Astrocyte (in vitro differentiated cells and primary cell): Measurements from ENCODE around the gene NDFIP2. TPM values are rescaled to one million over a fixed set of nuclear protein-coding genes. Genes with fewer than 3 reads are reported as not detected.

Source experiments
- DNase-seq: peaks from one replicate; pipeline ENCODE4 v3.0.0-alpha.2; 2010; ENCODE audit warnings: low read depth
- FAIRE-seq: peaks from 2 replicates; lab custom pipeline; 2011; peaks lifted over from hg19 to GRCh38; lab: Jason Lieb, UNC
- H2AFZ ChIP-seq: 2 replicates; pipeline ENCODE4 v1.6.0; 2012; ENCODE audit warnings: low read depth, low read length, inconsistent platforms
- H3K27ac ChIP-seq: 2 replicates; pipeline ENCODE4 v1.5.1; 2011; ENCODE audit warnings: low read depth, low read length, inconsistent platforms
- H3K27me3 ChIP-seq: 2 replicates; pipeline ENCODE4 v1.6.0; 2011; ENCODE audit warnings: low read length, inconsistent platforms; ENCODE audit not compliant: insufficient read depth
- H3K36me3 ChIP-seq: 2 replicates; pipeline ENCODE4 v1.5.1; 2011; ENCODE audit warnings: low read length, inconsistent platforms; ENCODE audit not compliant: insufficient read depth
- H3K4me1 ChIP-seq: 2 replicates; pipeline ENCODE4 v1.5.1; 2011; ENCODE audit warnings: low read length, inconsistent platforms; ENCODE audit not compliant: insufficient read depth
- H3K4me2 ChIP-seq: 2 replicates; pipeline ENCODE4 v1.6.0; 2012; ENCODE audit warnings: low read length, inconsistent platforms
- H3K4me3 ChIP-seq: 2 replicates; pipeline ENCODE4 v1.5.1; 2011; ENCODE audit warnings: low read depth, mild to moderate bottlenecking, low read length, inconsistent platforms; ENCODE audit not compliant: insufficient read depth
- H3K79me2 ChIP-seq: 2 replicates; pipeline ENCODE4 v1.6.0; 2012; ENCODE audit warnings: mild to moderate bottlenecking, low read length, inconsistent platforms; ENCODE audit not compliant: insufficient read depth
- H3K9ac ChIP-seq: 2 replicates; pipeline ENCODE4 v1.6.0; 2012; ENCODE audit warnings: mild to moderate bottlenecking, low read length, inconsistent platforms
- H3K9me3 ChIP-seq: 2 replicates; pipeline ENCODE4 v1.5.1; 2012; ENCODE audit warnings: low read depth, mild to moderate bottlenecking, low read length, inconsistent platforms; ENCODE audit not compliant: insufficient read depth
- H4K20me1 ChIP-seq: 2 replicates; pipeline ENCODE4 v1.6.0; 2012; ENCODE audit warnings: low read length, inconsistent platforms; ENCODE audit not compliant: insufficient read depth
- H3K27ac Mint-ChIP-seq: one replicate; pipeline ENCODE4 v1.8.0; 2021; ENCODE audit warnings: mild to moderate bottlenecking, mixed read lengths; ENCODE audit not compliant: unreplicated experiment
- H3K27me3 Mint-ChIP-seq: one replicate; pipeline ENCODE4 v1.8.0; 2021; ENCODE audit warnings: low read depth, mixed read lengths; ENCODE audit not compliant: unreplicated experiment
- H3K36me3 Mint-ChIP-seq: one replicate; pipeline ENCODE4 v1.8.0; 2021; ENCODE audit warnings: low read depth, mixed read lengths; ENCODE audit not compliant: unreplicated experiment
- H3K4me1 Mint-ChIP-seq: one replicate; pipeline ENCODE4 v1.8.0; 2021; ENCODE audit warnings: low read depth, mixed read lengths; ENCODE audit not compliant: unreplicated experiment
- H3K4me3 Mint-ChIP-seq: one replicate; pipeline ENCODE4 v1.8.0; 2021; ENCODE audit warnings: mild to moderate bottlenecking, moderate library complexity, mixed read lengths; ENCODE audit not compliant: unreplicated experiment
- H3K9me3 Mint-ChIP-seq: one replicate; pipeline ENCODE4 v1.8.0; 2021; ENCODE audit warnings: mild to moderate bottlenecking, mixed read lengths; ENCODE audit not compliant: unreplicated experiment
- EZH2 ChIP-seq: IDR thresholded peaks from 2 replicates; pipeline ENCODE4 v1.6.1; 2012; ENCODE audit warnings: mild to moderate bottlenecking, low read length, inconsistent platforms; ENCODE audit not compliant: insufficient read depth
- total RNA-seq: library from RNA; stranded (reverse); gene quantifications from 2 replicates; pipeline ENCODE4 v1.2.1, GENCODE V29; 2021
- TF ChIP-seq, protein P1 (sequence below): IDR thresholded peaks from 2 replicates; pipeline ENCODE4 v1.5.1; 2011; ENCODE audit warnings: low read depth, mild to moderate bottlenecking, inconsistent platforms, low read length, moderate library complexity; ENCODE audit not compliant: insufficient read depth

The NDFIP2 gene
- total RNA-seq, 1 donor from 2014 or later = 90.5 TPM

- Mint-ChIP-seq H3K4me1 (peaks cover under 1% of the 10 kb centered on the region), H3K27ac (no peak overlapping the region), H3K36me3 (peaks cover 3% of the 10 kb centered on the region), H3K9me3 (no peaks in the 10 kb centered on the region), H3K27me3 (no peaks in the 10 kb centered on the region), H3K4me3 (no peak overlapping the region)
- Histone ChIP-seq H3K79me2 (no peaks in the 10 kb centered on the region), H3K4me3 (no peak overlapping the region), H3K27me3 (no peaks in the 10 kb centered on the region), H3K9ac (no peak overlapping the region), H4K20me1 (peaks cover under 1% of the 10 kb centered on the region), H3K27ac (no peak overlapping the region), H3K4me1 (no peaks in the 10 kb centered on the region), H3K4me2 (no peak overlapping the region), H3K36me3 (no peaks in the 10 kb centered on the region), H2AFZ (no peak overlapping the region), H3K9me3 (no peaks in the 10 kb centered on the region)
- DNase-seq (no peak), FAIRE-seq (no peak)
- TF ChIP-seq EZH2 = no peak
Measured at GRCh38 chr13:79540504-79540903, 59.5 kb downstream of the NDFIP2 start.

DNA sequence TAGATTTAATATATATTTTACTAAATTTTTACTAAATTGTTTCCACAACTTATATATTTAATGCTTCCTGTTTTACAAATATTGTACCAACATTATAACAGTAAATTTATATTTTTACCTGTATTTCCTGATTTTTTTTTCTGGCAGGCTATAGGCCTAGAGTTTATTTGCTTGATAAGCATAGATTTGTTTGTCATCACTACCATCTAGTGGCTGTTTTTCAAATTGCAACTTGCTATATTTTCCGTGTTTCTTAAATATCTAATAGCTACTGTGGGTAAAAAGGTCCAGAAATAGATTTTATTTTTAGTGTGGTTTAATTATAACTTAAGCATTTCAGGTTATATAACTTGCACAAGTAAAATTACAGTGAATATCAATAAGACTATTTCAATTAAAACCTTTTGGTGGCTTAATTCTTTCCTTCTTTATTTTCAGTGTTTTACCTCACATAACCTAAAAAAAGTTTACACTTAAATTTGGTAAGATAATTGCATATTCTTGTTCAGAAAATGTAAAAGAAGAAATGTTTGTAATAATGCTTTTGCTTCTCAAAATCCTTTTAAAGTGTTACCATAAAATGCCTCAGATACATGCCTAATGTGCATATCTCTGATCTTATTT is 60.6 kb downstream of the NDFIP2 start:
- no peak overlapping the region for H3K9ac ChIP-seq
- no peaks in the 10 kb centered on the region for H3K9me3 ChIP-seq
- H3K27me3 Mint-ChIP-seq = no peaks in the 10 kb centered on the region
- no peaks in the 10 kb centered on the region for H4K20me1 ChIP-seq
- H3K27ac Mint-ChIP-seq = no peak overlapping the region
- peak; percentile 49 for FAIRE-seq
- no peaks in the 10 kb centered on the region for H3K4me1 ChIP-seq
- no peaks in the 10 kb centered on the region for H3K4me1 Mint-ChIP-seq
- peak; percentile 36 for DNase-seq
- H3K36me3 ChIP-seq = no peaks in the 10 kb centered on the region
- no peak overlapping the region for H3K4me2 ChIP-seq
- H3K79me2 ChIP-seq = no peaks in the 10 kb centered on the region
- H3K4me3 ChIP-seq = no peak overlapping the region
- no peak overlapping the region for H3K4me3 Mint-ChIP-seq
- peaks cover 3% of the 10 kb centered on the region for H3K36me3 Mint-ChIP-seq
- H2AFZ ChIP-seq = no peak overlapping the region
- H3K27me3 ChIP-seq = no peaks in the 10 kb centered on the region
- H3K27ac ChIP-seq = no peak overlapping the region
- H3K9me3 Mint-ChIP-seq = no peaks in the 10 kb centered on the region
- TF ChIP-seq, protein P1, sequence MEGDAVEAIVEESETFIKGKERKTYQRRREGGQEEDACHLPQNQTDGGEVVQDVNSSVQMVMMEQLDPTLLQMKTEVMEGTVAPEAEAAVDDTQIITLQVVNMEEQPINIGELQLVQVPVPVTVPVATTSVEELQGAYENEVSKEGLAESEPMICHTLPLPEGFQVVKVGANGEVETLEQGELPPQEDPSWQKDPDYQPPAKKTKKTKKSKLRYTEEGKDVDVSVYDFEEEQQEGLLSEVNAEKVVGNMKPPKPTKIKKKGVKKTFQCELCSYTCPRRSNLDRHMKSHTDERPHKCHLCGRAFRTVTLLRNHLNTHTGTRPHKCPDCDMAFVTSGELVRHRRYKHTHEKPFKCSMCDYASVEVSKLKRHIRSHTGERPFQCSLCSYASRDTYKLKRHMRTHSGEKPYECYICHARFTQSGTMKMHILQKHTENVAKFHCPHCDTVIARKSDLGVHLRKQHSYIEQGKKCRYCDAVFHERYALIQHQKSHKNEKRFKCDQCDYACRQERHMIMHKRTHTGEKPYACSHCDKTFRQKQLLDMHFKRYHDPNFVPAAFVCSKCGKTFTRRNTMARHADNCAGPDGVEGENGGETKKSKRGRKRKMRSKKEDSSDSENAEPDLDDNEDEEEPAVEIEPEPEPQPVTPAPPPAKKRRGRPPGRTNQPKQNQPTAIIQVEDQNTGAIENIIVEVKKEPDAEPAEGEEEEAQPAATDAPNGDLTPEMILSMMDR = peak; percentile 70
- no peak for TF ChIP-seq EZH2

DNA sequence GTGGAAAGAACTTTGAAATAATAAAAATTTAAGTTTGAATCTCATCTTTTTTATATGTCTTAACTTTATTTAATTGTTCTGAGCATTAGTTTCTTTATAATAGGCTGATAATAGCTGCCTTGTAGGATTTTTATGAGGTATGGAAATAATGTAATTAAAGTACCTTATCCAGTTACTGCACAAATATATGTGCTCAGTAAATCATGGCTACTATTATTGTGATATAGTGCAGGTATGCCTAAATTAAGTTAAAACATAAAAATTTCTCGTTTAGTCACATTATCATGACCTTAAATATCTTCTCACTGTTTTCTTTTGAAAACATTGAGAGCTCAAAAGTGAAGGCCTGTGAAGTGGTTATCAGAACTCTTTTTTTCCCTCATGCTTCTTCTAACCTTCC is 62.9 kb downstream of the NDFIP2 start:
- Histone ChIP-seq H3K79me2 (no peaks in the 10 kb centered on the region), H2AFZ (no peak overlapping the region), H3K4me1 (no peaks in the 10 kb centered on the region), H3K9ac (no peak overlapping the region), H3K4me3 (no peak overlapping the region), H3K4me2 (no peak overlapping the region), H3K9me3 (no peaks in the 10 kb centered on the region), H3K27me3 (no peaks in the 10 kb centered on the region), H3K36me3 (no peaks in the 10 kb centered on the region), H3K27ac (no peak overlapping the region), H4K20me1 (no peaks in the 10 kb centered on the region)
- DNase-seq (no peak), FAIRE-seq (no peak)
- H3K4me1 Mint-ChIP-seq = peaks cover 7% of the 10 kb centered on the region
- no peaks in the 10 kb centered on the region for H3K9me3 Mint-ChIP-seq
- H3K4me3 Mint-ChIP-seq = no peak overlapping the region
- TF ChIP-seq, protein P1 = no peak
- TF ChIP-seq EZH2 = no peak
- no peaks in the 10 kb centered on the region for H3K27me3 Mint-ChIP-seq
- no peaks in the 10 kb centered on the region for H3K36me3 Mint-ChIP-seq
- H3K27ac Mint-ChIP-seq = no peak overlapping the region
